Measurements from ENCODE around the gene ATP1A4.

ATP1A4 gene

GRCh38 chr1:160129046-160129445, 22.4 kb upstream of the ATP1A4 start:
- no peak for DNase-seq (ENCODE audit: extremely low read depth, low read depth)
- TF ChIP-seq CTCF (IDR thresholded peaks at IDR 0.05; ENCODE audit: low read depth, low read length), result no peak

DNA sequence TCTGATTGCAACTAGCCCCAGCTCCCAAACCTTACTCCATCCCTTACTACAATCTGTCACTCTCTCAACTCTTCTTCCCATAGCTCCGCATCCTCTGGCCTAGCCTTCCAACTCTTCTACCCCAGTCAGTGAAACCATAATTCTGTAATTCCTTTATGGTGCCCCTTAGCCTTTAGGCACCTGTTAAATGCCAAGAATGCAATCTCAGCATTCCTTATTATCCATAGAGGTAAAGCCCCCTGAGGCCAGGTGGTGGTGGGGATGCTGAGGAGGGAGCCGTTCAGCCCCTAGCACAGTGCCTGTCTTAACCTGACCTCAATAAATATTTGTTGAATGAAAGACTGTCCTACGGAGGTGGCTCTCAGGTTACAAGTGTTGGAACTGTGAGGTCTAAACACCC, 21.8 kb upstream of the ATP1A4 start:
- DNase-seq (ENCODE audit: extremely low read depth, low read depth), result no peak
- no peak for TF ChIP-seq CTCF (IDR thresholded peaks at IDR 0.05; ENCODE audit: low read depth, low read length)

- no peak for DNase-seq (ENCODE audit: extremely low read depth, low read depth)
- TF ChIP-seq CTCF (IDR thresholded peaks at IDR 0.05; ENCODE audit: low read depth, low read length), result no peak
Measured at GRCh38 chr1:160129966-160130365, 21.4 kb upstream of the ATP1A4 start.

DNA sequence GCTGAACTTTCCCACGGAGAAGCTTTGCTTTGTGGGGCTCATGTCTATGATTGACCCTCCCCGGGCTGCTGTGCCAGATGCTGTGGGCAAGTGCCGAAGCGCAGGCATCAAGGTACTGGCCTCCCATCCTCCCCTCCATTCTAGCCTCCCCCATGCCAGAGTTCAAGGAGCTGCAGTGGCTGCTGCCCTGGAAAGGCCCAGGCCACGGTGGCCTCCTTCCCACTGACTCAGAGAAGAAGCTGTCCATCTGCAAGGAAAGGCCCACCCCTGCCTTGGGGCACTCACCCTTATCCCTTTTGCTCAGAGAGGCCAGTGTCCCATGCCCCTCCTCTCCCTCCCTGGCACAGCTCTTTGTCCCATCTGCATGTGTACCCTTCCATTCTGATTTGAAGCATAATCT, 20.9 kb upstream of the ATP1A4 start:
- DNase-seq (ENCODE audit: extremely low read depth, low read depth), result no peak
- no peak for TF ChIP-seq CTCF (IDR thresholded peaks at IDR 0.05; ENCODE audit: low read depth, low read length)

- TF ChIP-seq CTCF (IDR thresholded peaks at IDR 0.05; ENCODE audit: low read depth, low read length), result no peak
Measured at GRCh38 chr1:160130939-160131338, 20.5 kb upstream of the ATP1A4 start.

DNA sequence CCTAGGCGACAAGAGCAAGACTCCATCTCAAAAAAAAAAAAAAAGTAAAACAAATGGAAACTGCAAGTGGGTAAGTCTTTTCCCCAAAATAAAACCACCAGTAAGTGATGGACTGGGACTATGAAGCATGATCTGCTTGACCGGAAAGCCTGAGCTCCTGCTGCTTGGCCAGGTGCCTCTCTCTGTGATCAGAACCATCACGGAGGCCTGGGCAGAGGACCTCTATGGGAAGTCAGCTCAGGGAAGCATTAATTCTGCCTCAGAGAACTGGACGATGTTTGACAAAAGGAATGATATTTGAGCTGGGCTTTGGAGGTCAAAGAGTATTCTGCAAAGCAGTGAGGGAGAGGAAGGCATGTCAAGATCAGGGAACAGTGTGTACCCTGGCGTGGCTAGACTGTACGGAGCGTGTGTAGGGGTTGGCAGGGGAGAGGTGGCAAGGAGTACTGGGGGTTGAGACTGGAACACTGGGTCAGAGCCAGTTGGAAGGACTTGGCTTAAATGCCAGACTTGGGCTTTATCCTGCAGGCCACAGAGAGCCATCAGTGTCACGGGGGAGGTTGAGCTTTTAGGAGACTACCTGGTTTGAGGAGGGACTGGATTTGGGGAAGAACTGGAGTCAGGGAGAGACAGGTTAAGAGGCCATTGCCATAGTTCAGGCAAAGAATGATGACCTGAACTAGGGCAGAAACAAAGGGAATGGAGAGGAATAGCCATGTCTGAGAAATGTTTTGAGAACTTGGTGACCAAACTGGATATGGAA, 19.4 kb upstream of the ATP1A4 start:
- no peak for DNase-seq (ENCODE audit: extremely low read depth, low read depth)
- TF ChIP-seq CTCF (IDR thresholded peaks at IDR 0.05; ENCODE audit: low read depth, low read length), result no peak

More at GRCh38 chr1:160130939-160131338, 20.5 kb upstream of the ATP1A4 start:
- DNase-seq (ENCODE audit: extremely low read depth, low read depth), result no peak

DNA sequence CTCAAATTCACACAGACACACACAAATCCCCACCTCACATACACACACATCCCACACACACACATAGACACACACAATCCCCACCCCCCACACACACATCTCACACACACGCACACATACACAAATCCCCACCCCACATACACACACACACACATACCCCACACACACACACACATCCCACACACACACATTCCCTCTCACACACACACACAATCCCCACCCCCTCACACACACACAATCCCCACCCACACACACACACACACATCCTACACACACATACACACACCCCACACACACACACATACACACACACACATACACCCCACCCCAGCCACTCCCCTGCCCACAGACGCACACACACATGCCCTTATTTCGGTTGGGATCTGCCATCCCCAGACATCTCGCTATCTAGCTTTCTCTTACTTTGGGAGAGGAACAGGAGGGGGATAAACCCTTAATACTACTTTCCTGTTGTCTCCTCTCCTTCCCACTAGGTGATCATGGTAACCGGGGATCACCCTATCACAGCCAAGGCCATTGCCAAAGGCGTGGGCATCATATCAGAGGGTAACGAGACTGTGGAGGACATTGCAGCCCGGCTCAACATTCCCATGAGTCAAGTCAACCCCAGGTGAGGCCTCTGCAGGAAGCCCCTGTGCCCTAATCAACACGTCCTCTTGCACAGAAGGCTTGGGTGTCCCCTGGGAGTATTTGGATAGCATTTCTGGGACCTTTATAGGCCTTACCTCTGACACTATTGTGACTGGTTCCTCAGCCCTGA, 17.2 kb upstream of the ATP1A4 start:
- DNase-seq (ENCODE audit: extremely low read depth, low read depth), result no peak
- no peak for TF ChIP-seq CTCF (IDR thresholded peaks at IDR 0.05; ENCODE audit: low read depth, low read length)
